Kidney (tissue), 14 donors: ENCODE measurements around the gene HMX2. TPM values are rescaled to one million over a fixed set of nuclear protein-coding genes. Genes with fewer than 3 reads are reported as not detected.

Source experiments
- DNase-seq, 5 donors: peaks; one replicate each; pipeline ENCODE4 v3.0.0-alpha.2; 2013 to 2020
- FAIRE-seq: peaks from 2 replicates; lab custom pipeline; 2012; peaks lifted over from hg19 to GRCh38; lab: Jason Lieb, UNC
- H3K27ac ChIP-seq, 2 donors: one replicate each; pipeline ENCODE4 v1.7.0; 2013; ENCODE audit warnings: low read depth in 2 of 2, low read length in 2 of 2, inconsistent platforms in 1 of 2
- H3K27me3 ChIP-seq: one replicate; pipeline ENCODE4 v1.7.1; 2013; ENCODE audit warnings: low read length, inconsistent platforms; ENCODE audit not compliant: control insufficient read depth, insufficient read depth
- H3K36me3 ChIP-seq, 3 donors: one replicate each; pipeline versions ENCODE4 v1.7.0 to v1.7.1; 2013; ENCODE audit warnings: low read length in 3 of 3, control low read depth in 1 of 3, inconsistent platforms in 1 of 3; ENCODE audit not compliant: insufficient read depth in 3 of 3, control insufficient read depth in 2 of 3
- H3K4me1 ChIP-seq, 3 donors: one replicate each; pipeline versions ENCODE4 v1.7.0 to v1.7.1; 2013; ENCODE audit warnings: low read length in 3 of 3, inconsistent platforms in 1 of 3, low read depth in 1 of 3; ENCODE audit not compliant: control insufficient read depth in 2 of 3, insufficient read depth in 2 of 3
- H3K4me3 ChIP-seq, 3 donors: one replicate each; pipeline versions ENCODE4 v1.7.0 to v1.8.1; 2013; ENCODE audit warnings: low read length in 3 of 3, control low read depth in 1 of 3, inconsistent platforms in 1 of 3
- H3K9ac ChIP-seq, 3 donors: one replicate each; pipeline versions ENCODE4 v1.7.0 to v1.7.1; 2013; ENCODE audit warnings: low read length in 3 of 3, control low read depth in 1 of 3, inconsistent platforms in 1 of 3
- H3K9me3 ChIP-seq, 3 donors: one replicate each; pipeline versions ENCODE4 v1.7.0 to v1.7.1; 2013; ENCODE audit warnings: low read length in 3 of 3, control low read depth in 1 of 3, inconsistent platforms in 1 of 3; ENCODE audit not compliant: control insufficient read depth in 2 of 3, insufficient read depth in 1 of 3
- intact Hi-C: fragments of 100-400 bp; cut with DNase I; formaldehyde crosslinking; loops from one replicate; pipeline ENCODE4 v1.11.1; 2022
- polyA plus RNA-seq: library from polyadenylated mRNA; stranded (reverse); fragments of 350-450 nt; fragmentation: Illumina TruSeq; extraction: RNeasy Lipid Tissue Mini Kit (QIAGEN cat#74804); gene quantifications from one replicate; pipeline ENCODE4 v1.2.3, GENCODE V29; 2014; ENCODE audit warnings: low read depth, low replicate concordance; ENCODE audit not compliant: insufficient read depth
- total RNA-seq: library from RNA; stranded (reverse); fragmentation: NEBNext Ultra II Directional; extraction: Animal tissue kit (Norgen Biotek cat#: 25700); gene quantifications from one replicate; pipeline ENCODE4 v1.2.1, GENCODE V29; 2021
- TF ChIP-seq, protein P1 (sequence below): IDR thresholded peaks from 3 replicates; pipeline ENCODE4 v1.5.1; 2012; ENCODE audit warnings: mild to moderate bottlenecking, moderate library complexity, borderline replicate concordance; ENCODE audit not compliant: insufficient read depth; ENCODE audit errors: extremely low read depth
- donor health status: control.
- donor health status: control.
- donor health status: control.
- donor health status: control.
- donor health status: control.
- donor health status: DM: yes; HTN: yes; CAD: no.
- donor health status: Normal renal cell carcinoma (clear cell type).

Gene HMX2
- total and polyA plus RNA-seq, 2 donors from 2014 or later: 0.25 to 4.0 TPM

DNA sequence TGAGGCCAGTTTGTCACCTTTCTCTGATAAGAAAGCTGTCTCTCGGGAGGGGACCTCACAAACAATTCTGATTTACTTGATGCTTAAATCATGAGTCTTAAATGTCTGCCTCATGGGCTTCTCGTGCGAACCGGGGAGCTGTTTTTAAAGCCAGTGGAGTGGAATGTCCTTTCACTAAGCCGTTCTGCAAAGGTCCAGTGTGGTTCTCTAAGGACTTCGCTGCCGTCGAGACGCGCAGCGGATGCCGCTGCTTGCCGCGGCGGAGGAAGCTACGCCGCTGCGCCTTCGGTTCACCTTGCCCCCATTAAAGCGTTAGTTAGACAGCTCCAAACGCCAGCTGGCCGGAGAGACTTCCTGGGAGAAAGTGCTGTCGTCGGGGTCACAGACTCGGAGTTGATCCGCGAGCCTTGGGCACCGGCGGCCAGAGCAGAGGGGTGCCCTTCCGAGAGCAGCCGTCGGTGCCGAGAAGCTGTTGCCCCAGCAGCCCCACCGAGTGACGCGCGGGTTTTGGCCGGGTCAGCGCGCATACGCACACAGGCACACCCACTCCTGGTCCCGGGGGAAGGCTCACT is 13.5 kb upstream of the HMX2 start:
- peak in 4 of 5 donors; percentile 16 to 73 (median 34) for DNase-seq
- Histone ChIP-seq H3K9ac (no peak overlapping the region), H3K4me3 (no peak overlapping the region), H3K9me3 (no peaks in the 10 kb centered on the region), H3K36me3 (no peaks in the 10 kb centered on the region), H3K27me3 (peaks cover 78% of the 10 kb centered on the region), H3K27ac (no peak overlapping the region), H3K4me1 (peaks cover 0 to 28% (median 0%) of the 10 kb centered on the region in 3 donors)
- TF ChIP-seq, protein P1, sequence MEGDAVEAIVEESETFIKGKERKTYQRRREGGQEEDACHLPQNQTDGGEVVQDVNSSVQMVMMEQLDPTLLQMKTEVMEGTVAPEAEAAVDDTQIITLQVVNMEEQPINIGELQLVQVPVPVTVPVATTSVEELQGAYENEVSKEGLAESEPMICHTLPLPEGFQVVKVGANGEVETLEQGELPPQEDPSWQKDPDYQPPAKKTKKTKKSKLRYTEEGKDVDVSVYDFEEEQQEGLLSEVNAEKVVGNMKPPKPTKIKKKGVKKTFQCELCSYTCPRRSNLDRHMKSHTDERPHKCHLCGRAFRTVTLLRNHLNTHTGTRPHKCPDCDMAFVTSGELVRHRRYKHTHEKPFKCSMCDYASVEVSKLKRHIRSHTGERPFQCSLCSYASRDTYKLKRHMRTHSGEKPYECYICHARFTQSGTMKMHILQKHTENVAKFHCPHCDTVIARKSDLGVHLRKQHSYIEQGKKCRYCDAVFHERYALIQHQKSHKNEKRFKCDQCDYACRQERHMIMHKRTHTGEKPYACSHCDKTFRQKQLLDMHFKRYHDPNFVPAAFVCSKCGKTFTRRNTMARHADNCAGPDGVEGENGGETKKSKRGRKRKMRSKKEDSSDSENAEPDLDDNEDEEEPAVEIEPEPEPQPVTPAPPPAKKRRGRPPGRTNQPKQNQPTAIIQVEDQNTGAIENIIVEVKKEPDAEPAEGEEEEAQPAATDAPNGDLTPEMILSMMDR: no peak
- intact Hi-C loops: loop anchor here (5.0 kb wide), 1 partner anchor 423 kb away; no protein-coding TSS in a partner anchor
- no peak for FAIRE-seq

DNA sequence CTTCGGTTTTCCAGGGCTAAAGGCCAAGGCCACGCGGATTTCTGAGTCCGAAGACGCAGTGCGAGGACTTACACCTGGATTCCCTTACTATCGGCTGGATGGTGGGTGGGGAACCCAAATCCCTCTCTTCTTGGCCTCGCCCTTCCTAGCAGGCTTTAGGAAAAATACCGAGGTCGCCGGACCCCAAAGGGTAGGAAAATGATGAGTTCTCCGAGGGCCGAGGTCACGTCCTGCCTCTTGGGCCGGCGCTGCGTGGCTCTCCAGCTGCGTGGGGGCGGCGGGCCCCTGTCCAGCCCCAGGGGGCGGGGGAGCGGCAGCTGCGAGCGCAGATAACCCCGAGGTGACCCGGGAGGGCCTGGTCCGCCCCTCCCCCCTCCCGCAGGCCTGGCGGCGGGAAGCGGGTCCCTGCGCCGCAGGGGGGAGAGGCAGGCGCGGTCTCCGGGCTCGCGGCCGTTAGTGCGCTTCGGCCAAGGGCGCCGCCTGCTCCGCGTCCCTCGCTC is 13.0 kb upstream of the HMX2 start:
- Histone ChIP-seq H3K36me3 (no peaks in the 10 kb centered on the region), H3K9ac (no peak overlapping the region), H3K27ac (no peak overlapping the region), H3K4me1 (peaks cover 0 to 28% (median 0%) of the 10 kb centered on the region in 3 donors), H3K9me3 (no peaks in the 10 kb centered on the region), H3K4me3 (no peak overlapping the region), H3K27me3 (peaks cover 79% of the 10 kb centered on the region)
- TF ChIP-seq, protein P1: no peak
- DNase-seq (peak in 3 of 5 donors; percentile 16 to 47 (median 26)), FAIRE-seq (no peak)
- intact Hi-C loops: loop anchor here (5.0 kb wide), 1 partner anchor 422 kb away; no protein-coding TSS in a partner anchor

DNA sequence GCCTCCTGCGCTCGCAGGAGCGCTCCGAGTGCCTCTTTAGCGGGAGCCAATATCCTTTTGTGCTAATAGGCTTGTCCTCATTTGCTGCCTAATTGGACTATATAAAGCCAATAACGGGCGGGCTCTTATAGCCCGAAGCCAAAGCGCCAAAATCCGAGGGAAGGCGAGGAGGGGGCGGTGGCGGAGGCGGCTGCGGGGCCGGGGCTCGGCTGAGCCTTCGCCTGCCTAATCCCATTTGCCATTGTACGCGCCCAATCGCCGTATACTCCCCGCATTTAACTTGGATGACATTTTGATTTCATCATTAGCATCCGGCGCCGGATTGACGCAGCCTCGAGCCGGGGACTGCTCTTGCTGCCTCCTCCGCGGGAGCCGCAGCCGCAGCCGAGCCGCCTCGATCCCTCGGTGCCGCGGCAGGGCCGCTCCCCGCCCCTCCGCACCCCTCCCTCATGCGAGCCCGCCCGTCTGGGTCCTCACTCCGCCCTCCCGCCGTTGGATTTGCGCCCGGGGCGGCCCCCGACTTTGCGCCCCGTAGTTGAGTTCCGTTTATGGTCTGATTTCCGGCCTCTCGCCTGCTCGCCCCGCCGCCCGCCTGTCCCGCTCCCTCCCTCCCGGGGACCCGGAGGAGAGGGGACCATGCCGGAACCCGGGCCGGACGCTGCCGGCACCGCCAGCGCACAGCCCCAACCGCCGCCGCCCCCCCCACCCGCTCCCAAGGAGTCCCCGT is 12.4 kb upstream of the HMX2 start, which contains the start of gene HMX3:
Gene HMX3, plus strand, starts transcription at position 556 of the 727 bp plus-strand sequence. Its CDS starts 81 bp downstream, at position 637.
- peak in 4 of 5 donors; percentile 22 to 63 (median 40) for DNase-seq

More for the DNA sequence above, 12.4 kb upstream of the HMX2 start, which contains the start of gene HMX3:
- peaks cover 80% of the 10 kb centered on the region for H3K27me3 ChIP-seq
- no peak within 1 kb of the TSS for H3K9ac ChIP-seq
- peak within 1 kb of the TSS in 1 of 3 donors; percentile 21 for H3K4me3 ChIP-seq
- H3K27ac ChIP-seq: no peak within 1 kb of the TSS
- TF ChIP-seq, protein P1: no peak
- no peaks in the 10 kb centered on the region for H3K9me3 ChIP-seq
- H3K36me3 ChIP-seq: no peaks in the 10 kb centered on the region
- peaks cover 0 to 28% (median 0%) of the 10 kb centered on the region in 3 donors for H3K4me1 ChIP-seq
- FAIRE-seq: no peak
- intact Hi-C loops: no loop called here
